ENCODE data around the gene LMBR1.
"Not testable (repeated sequence)": the region's sequence is repeated elsewhere in the genome, so short reads cannot be mapped to it uniquely, and the experiment has no call there.

LMBR1 gene

DNA sequence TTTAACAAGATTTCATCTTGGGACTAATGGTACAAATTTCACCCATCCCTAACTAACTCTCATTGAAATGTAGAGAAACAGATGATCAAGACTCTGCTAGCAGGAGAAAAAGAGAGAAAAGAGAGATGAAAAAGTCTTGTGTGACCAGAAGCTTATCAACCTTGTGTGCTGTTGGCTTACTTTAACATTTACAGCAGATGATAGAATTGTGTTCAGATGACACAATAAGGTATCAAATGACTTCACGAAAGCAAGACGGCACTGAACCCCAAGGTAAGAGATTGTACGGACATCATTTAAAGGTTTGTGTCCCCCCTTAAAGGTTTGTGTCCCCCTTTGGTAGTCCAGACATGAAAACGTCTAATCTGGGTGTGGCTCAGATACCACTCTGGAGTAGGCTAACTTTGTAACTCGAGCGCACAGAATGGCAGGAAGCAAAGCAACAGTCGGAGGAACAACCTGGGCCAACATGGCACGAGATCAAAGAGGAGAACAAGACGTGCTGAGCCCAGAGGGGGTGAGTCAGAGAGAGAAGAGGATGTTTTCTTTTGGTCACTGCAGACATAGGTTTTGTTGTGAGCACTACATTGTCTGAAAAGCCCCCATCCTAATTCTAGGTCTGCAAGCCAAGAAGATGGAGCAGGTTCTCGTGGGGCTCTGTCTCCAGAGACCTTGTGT is 10.4 kb upstream of the LMBR1 start:
- DNase-seq, result peak; percentile 35

DNA sequence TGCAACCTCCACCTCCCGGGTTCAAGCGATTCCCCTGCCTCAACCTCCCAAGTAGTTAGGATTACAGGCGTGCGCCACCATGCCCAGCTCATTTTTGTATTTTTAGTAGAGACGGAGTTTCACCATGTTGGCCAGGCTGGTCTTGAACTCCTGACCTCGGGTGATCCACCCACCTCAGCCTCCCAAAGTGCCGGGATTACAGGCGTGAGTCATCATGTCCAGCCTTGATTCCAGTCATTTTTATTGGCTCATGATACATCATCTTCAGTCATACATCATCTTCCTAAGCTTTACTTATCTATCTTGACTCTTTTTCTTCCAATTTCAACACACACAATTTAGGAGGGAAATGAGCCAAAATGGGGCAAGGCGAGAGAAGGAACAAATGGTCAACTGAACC is 7.1 kb upstream of the LMBR1 start:
- DNase-seq, result not testable (repeated sequence)

DNA sequence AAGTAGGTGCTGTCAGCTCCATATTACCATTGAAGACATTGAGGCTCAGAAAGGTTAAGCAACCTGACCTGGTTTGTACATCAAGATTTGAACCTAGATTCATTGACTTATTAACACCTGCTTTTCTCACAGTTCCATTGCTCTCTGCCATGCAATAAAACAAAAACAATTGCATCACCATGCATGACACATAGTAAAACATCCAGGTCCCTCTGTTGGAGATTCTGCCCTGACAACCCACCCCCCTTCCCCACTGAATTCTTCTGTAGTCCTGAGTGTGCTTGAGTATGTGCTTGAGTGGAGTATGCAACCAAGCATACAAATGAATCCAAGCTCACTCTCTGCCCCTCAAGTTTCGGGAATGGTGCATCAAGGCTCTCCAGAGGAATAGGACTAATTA is 6.0 kb upstream of the LMBR1 start:
- DNase-seq, result no peak

DNA sequence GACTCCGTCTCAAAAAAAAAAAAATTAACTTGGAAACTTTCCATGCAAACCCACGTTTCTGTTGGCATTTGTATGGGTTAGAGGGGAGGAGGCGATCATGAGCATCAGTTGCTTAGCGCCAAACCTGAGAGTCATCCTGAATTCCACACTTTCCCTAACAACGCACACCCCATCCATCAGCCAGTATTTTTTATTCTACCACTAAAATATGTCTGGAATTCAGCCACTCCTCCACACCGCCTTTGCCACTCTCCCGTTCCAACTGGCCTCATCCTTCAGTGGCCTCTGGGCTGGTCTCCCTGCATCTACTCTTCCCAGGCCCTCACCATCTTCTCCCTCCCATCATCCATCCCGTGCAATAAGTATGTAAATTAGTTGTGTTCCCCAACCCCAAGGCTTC is 4.7 kb upstream of the LMBR1 start:
- no peak for DNase-seq

DNA sequence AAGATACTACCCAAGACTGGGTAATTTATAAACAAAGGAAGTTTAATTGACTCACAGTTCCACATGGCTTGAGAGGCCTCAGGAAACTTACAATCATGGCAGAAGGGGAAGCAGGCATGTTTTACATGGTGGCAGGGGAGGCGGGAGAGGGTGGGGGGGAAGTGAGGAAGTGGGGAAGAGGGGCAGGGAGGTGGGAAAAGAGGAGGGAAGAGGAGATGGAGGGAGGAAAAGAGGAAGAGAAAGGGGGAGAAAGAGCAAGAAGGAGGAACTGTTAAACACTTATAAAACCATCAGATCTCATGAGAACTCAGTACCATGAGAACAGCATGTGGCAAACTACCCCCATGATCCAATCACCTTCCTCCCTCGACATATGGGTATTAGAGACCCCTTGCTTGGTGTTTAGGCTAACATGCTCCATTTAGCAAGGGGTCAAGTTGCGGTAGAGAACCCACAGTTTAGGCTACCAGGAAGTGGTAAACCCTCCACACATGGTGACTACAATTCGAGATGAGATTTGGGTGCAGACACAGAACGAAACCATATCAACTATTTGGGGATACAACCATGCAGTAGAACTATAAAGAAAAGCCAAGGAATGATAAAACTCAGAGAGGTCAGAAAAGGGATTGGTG is 3.5 kb upstream of the LMBR1 start:
- no peak for DNase-seq

DNA sequence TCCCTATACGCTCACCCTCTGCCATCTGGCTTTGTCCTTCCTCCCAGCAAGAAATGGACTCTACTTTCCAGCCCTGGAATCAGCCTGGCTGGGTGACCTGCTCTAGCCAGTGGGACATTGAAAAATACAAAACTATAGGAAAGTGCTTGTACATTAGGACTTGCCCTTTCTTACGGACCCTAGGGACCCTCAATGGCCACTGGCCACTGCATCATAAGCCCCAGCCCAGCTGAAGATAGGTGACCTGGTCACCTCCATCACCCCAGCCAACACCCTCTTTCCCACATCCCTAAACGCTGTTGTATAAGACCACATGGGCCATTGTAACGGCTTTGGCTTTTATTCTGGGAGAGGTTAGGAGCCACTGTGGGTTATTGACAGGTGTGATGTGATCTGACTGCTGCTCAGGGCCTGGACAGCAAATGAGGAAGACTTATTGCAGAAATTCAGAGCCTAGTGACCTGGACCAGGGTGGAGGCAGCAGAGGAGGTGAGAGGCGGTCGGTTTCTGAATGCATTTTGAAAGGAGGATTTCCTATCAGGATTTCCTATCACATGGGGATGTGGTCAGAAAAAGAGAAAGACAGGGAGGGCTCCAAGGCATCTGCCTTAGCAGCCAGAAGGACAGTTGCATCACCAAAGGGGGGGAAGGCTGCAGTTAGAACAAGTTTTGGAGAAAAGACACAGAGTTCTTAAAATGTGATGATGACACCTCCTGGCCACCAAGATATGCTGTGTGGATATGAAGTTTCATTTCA is 2.2 kb upstream of the LMBR1 start:
- DNase-seq, result no peak

DNA sequence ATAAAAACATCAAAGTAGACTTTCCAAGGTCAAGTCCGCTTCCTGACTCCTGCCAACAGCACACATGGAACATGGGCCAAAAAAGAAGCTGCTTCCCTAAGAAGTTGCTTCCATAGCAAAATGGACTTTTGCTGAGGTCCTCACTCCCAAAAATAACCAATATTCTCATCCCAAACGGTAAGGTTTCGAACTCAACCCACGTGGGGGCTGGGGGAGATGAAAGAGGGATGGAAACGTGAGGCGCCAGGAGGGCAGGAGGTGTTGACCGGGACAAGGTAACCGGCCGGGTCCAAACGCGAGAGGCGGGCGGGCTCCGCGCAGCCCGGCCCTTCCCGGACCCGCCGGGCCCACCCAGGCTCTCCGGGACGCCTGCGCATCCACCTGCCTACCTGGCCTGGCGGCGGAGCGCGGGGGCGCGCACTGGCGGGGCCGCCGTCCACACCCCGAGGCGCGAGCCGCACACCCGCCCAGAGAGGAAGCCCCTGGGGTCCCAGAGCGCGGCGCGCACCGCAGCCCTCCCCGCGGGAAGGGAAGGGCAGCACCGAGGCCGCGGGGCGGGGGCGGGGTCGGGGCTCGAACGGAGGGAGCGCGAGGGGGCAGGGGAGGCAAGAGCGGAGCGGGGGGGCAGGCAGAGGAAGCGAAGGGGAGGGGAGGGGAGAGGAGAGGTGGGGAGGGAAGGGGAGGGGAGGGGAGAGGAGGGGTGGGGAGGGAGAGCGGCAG is 742 bp downstream of the LMBR1 start:
- peak; percentile 61 for DNase-seq

DNA sequence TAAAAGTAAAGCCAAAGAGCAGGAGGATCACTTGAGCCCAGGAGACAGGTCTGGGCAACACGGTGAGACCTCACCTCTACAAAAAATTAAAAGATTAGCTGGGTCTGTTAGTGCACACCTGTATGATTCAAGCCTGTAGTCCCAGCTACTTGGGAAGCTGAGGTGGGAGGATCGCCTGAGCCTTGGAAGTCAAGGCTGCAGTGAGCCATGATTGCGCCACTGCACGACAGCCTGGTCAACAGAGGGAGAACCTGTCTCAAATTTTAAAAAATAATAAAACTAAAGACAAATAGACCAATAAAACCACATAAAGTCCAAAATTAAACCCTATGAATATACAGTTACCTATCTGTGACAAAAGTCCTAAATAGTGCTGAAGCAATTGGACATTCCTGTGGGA is 3.2 kb downstream of the LMBR1 start:
- DNase-seq, result no peak

DNA sequence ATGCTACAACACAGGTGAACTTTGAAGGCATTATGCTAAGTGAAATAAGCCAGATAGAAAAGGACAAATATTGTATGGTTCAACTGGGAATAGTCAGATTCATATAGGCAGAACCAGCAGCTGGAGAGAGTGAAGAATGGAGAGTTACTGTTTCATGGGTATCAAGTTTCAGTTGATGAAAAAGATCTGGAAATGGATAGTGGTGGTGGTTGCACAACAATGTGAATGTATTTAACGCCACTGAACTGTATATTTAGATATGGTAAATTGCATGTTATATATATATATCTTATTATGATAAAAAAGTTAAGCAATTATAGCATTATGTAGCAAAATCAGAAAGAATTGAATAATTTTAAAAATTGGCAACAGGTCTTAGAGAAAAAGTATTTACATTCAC is 3.9 kb downstream of the LMBR1 start:
- DNase-seq, result no peak

DNA sequence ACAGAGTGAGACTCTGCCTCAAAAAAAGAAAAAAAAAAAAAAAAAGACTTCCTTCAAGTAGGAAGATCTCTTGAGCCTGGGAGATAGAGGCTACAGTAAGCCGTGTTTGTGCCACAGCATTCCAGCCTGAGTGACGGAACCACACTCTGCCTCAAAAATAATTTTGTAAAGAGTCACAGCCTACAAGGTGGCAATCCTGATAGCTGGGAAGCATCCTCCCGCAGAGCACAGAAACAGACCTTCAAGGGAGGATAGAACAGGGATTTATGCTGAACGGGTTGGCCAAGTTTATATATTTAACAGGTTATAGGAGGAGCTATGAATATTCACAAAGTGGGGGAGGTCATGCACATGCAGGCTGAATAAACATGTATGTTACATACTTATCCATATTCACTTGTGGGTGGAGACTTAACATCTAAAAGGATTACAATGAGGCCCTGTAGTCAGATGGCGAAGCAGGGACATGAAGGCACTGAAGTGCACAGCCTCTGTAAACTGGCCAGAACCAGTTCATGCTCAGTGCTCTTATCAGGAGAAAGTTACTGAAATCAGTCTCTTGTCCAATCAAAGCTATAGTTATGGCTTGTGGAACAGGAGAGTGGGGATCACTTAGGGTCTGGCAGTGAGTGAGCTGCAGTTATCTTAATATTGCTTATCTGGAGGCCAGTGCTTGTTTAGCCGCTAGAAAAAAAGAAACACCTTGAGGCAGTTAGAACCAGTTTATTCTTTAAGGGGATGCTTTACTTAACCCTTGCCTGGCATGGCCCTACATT is 6.8 kb downstream of the LMBR1 start:
- DNase-seq, result no peak

DNA sequence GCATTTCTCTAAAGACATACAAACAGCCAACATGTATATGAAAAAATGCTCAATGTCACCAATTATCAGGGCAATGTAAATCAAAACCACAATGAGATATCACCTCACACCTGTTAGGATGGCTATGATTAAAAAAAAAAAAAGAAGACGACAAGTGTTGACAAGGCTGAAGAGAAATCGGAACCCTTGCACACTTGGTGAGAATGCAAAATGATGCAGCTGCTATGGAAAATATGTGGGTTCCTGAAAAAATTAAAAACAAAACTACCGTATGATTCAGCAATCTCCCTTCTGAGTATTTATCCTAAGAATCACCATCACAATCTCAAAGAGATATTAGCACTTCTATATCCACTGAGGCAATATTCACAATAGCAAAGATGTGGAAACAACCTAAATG is 11.3 kb downstream of the LMBR1 start:
- no peak for DNase-seq

DNA sequence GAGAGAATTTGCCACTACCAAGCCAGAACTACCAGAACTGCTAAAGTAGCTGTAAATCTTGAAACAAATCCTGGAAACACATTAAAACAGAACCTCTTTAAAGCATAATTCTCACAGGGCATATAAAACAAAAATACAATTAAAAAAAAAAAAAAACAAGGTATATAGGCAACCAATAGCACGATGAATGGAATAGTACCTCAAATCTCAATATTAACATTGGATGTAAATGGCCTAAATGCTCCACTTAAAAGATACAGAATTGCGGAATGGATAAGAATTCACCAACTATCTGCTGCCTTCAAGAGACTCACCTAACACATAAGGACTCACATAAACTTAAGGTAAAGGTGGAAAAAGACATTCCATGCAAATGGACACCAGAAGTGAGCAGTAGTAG is 17.2 kb downstream of the LMBR1 start:
- no peak for DNase-seq

DNA sequence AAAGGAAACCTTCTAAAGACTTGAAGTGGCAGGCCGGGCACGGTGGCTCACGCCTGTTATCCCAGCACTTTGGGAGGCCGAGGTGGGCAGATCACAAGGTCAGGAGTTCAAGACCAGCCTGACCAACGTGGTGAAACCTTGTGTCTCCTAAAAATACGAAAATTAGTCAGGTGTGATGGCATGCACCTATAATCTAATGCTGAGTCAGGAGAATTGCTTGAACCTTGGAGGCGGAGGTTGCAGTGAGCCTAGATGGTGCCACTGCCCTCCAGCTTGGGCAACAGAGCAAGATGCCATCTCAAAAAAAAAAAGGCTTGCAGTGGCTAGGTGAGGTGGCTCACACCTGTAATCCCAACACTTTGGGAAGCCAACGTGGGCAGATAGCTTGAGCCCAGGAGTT is 24.6 kb downstream of the LMBR1 start:
- not testable (repeated sequence) for DNase-seq

DNA sequence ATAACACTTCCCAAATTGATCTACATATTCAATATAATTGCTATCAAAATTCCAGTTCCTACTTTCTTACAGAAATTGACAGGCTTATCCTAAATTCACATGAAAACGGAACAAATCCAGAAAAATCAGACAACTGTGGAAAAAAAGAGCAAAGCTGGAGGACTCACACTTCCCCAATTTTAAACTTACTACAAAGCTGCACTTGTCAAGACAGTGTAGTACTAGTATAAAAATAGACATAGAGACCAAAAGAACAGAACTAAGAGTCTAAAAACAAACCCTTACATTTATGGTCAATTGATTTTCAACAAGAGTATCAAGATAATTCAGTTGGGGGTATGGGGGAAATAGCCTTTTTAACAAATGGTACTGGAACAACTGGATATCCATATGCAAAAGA is 27.5 kb downstream of the LMBR1 start:
- DNase-seq, result no peak

DNA sequence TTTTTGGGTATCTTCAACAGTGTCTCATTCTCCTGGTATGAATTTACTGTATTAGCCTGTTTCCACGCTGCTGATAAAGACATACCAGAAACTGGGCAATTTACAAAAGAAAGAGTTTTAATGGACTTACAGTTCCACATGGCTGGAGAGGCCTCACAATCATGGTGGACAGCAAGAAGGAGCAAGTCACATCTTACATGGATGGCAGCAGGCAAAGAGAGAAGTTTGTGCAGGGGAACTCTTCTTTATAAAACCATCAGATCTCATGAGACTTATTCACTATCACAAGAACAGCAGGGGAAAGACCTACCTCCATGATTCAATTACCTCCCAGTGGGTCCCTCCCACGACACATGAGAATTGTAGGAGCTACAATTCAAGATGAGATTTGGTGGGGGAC is 31.0 kb downstream of the LMBR1 start:
- not testable (repeated sequence) for DNase-seq

DNA sequence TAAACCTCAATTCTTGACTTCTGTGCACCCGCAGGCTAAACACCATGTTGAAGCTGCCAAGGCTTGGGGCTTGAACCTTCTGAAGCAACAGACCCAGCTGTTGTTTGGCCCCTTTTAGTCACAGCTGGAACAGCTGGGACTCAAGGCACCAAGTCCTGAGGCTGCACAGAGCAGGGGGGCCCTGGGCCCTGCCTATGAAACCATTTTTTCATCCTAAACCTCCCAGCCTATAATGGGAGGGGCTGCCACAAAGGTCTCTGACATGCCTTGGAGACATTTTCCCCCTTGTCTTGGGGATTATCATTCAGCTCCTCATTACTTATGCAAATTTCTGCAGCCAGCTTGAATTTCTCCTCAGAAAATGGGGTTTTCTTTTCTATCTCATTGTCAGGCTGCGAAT is 31.8 kb downstream of the LMBR1 start:
- no peak for DNase-seq

DNA sequence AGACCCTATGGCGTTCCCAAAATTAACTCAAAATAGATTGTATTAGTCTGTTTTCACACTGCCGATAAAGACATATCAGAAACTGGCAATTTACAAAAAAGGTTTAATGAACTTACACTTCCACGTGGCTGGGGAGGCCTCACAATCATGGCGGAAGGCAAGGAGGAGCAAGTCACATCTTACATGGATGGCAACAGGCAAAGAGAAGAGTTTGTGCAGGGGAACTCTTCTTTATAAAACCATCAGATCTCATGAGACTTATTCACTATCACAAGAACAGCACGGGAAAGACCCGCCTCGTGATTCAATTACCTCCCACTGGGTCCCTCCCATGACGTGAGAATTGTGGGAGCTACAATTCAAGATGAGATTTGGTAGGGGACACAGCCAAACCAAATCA is 32.9 kb downstream of the LMBR1 start:
- DNase-seq, result not testable (repeated sequence)

DNA sequence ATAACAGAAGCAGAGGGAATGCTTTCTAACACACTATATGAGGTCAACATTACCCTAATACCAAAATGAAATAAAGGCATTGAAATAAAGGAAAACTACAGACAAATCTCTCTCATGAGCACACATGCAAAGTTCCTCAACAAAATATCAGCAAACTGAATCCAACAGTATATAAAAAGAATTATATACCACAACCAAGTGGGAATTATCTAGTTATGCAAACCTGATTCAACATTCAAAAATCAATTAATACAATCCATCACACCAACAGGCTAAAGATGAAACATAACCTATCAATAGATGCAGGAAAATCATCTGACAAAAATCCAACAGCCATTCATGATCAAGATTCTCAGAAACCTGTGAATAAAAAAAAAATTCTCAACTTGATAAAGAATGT is 34.5 kb downstream of the LMBR1 start:
- DNase-seq, result no peak

DNA sequence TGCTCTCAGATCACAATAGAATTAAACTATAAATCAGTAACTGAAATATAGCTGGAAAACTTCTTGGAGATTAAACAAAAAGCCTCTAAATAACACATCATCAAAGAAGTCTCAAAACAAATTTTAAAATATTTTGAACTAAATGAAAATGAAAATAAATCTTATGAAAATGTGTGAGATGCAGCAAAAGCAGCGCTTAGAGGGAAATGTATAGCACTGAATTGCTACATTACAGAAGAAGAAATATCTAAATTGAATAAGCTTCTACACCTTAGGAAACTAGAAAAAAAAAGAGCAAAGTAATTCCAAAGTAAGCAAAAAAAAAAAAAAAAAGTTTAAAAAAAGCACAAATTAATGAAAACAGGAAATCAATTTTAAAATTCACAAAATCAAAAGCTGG is 35.2 kb downstream of the LMBR1 start:
- DNase-seq, result no peak

DNA sequence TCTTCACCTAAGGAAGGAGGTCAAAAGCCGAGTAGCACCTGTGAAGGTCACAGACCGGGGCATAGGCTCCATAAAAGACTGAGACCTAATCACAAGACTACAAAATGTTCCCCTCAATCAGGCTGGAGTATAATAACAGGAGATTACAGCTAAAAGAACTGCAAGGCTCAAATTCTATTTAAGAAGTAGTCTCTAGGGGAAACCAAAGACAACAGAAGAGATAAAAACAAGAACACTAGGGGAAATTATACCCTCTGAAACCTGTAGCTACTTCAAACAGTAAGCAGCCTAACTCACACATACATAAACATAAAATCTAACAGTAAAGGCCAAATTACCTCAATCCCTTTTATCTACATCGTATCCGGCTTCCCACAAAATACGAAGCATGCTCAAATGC is 38.3 kb downstream of the LMBR1 start:
- no peak for DNase-seq

DNA sequence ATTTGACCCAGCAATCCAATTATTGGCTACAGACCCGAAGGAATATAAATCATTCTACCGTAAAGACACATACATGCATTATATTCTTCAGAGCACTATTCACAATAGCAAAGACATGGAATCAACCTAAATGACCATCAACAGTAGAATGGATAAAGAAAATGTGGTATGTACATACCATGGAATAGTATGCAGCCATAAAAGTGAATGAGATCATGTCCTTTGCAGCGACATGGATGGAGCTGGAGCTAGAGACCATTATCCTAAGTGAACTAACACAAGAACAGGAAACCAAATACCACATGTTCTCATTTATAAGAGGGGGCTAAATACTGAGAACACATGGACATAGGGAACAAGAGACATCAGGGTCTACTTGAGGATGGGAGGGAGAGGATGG is 44.0 kb downstream of the LMBR1 start:
- DNase-seq, result no peak

DNA sequence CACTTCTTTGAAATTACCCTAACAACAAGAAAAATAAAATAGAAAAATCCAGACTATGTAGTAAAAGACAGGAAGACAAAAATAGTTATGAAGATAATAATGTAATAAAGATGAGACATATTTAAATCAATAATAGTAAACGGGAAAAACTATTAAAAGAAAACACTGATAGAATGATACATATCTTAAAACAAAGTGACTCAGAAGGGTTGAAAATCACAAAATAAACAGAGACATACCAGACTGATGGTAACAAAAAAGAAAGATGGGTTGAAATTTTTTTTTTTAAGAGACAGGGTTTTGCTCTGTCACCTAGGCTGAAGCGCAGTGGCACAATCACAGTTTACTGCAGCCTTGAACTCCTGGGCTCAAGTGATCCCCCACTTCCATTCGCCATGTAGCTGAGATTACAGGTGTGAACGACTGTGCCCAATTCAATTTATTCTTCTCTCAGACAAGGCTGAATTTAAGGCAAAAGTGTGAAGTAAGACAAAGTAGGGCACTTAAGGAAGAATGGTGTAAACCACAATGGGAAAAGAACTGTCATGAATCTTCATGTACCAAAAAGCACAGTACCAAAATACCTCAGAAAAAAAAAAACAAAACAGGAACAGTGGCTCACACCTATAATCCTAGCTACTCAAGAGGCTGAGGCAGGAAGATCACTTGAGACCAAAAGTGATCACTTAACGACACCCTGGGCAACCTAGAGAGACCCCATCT is 47.4 kb downstream of the LMBR1 start:
- DNase-seq, result no peak

All from activated CD8-positive, alpha-beta memory T cell treated with anti-CD3 and anti-CD28 coated beads, Interleukin-2, amount 50 U/mL, for 4 hours (primary cell).